GM19238 (cell line): ENCODE results near the gene PIPOX.

ENCODE experiments used
- DNase-seq: peaks from one replicate; pipeline ENCODE4 v3.0.0; 2011; ENCODE audit warnings: low spot score; ENCODE audit not compliant: insufficient read length

The PIPOX gene

DNA sequence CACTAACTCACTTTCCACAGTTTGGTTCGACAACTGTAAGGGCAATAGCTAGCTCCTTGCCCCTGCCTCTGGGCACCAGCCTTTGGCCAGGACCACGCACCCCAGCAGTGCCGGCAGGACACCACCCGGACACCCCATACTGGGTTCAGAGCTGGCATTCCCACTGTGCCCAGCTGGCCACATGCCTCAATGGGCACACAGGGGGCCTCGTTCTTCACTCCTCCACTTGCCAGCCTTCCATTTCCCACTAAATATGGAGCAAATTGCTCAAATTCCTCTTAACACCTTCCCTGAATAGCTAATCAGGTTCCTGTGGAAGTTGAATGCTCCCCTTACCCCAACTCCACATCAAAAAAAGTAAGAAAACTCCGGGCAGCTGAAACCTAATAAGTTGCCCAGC lies 52.5 kb downstream of the PIPOX start:
- no peak for DNase-seq

DNA sequence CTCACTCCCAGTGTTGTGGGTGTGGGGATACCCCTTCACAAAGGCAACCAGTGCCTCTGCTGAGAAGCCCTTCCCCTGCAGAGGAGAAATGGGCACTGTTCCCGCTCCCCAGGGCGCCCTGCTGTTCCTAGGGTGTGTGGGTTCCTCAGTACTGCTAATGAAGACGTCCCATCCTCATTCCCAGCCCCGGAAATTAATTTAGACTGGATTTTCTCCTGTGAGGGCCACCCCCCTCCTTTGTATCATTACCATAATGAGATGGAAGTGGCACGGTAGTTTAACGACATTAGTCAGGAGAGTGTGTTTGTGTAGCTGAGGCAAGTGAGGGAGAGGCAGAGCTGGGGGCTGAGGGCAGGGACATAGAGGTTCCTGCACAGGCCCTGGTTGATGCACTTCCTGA lies 53.2 kb downstream of the PIPOX start:
- no peak for DNase-seq

DNA sequence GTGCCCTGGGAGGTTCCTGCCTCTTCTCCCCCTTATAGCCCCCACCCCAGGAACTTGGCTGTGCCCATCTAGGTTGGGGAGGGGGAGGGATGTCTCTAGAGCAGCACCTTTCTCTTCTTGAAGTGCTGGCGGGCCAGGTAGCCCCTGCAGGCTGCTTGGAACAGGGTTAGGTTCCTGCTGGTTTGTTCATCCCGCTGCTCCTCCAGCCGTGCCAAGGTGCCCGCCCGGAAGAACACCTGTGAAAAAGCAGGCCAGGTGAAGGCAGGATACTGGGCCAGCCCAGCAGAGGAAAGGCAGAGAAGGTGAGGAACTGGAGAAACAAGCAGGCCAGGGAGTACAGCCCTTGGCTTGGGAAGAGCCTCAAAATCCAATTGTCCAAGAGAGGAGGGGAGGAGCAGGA lies 56.6 kb downstream of the PIPOX start:
- DNase-seq: no peak

DNA sequence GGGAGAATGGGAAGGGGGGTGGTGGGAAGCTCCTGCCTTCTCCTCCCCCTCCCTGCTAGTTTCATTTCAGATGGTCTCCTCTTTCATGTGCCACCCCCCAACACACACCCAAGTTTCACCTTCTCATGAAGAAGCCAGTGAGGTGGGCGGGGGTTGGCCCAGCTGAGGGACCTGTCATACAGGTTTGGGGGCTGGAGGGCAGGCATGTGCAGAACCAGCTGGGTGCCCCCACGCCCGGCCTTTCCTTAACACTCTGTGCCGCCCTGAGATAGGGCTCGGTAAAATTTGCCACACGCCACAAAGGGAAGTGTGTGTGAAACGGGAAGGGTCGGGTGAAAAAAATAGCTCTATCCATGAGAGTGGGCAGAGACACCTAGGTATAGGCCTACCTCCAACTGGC lies 57.4 kb downstream of the PIPOX start:
- DNase-seq: no peak

DNA sequence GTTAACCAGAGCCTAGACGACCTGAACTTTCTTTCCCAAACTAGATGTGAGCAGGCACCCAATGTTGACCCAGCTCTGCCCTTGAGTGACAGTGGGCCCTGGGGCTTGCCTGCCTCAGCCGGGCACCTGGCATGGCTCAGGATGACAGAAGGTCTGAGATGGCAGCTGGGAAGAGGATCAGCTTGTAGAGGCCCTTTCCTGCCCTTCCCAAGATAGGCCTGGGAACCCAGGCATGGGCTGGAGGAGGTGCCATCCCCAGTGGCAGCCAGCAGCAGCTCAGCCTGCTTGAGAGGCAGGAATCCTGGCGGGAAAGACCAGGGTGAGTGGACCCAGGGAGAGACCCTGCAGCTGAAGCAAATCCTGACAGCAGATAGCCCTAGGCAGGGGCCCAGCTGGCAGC lies 59.1 kb downstream of the PIPOX start:
- DNase-seq: no peak

DNA sequence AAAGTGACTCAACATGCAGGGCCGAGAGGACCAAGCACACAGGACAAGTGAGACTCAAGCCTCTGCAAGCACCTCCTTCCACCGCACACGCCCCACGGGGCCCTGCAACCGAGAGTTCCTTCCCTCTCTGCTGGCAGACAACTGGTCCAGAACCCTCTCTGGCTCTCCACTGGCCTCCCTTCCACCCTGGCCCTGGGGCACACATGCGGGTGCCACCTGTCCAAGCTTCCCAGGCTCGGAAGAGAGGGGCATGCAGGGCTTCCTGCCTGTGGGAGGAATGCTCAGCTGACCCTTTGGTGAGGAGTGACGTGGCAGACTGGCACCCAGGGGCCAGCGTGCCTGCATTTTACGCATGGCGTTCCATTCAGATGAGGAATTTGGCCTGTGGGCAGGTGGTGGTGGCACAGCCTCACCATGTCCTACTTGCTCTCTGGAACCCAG lies 59.8 kb downstream of the PIPOX start:
- DNase-seq: no peak

DNA sequence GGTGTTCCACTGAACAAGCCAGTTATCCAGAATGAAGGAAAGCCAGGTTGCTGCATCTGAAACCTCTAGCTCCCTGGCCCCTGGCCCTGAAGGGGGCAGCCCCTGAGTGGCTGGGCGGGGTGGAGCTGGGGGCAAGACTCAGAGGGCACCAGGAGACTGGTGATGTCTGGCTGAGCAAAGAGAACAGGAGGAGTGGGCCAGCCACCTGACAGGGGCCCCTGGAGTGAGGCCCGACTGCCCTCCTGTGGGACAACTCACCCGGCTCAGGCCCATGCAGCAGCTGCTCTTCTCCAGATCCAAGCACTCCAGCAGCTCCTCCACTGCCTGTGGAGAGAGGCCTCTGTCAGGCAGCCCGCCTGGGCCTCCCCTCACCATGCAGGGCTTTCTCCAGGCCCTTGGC lies 60.4 kb downstream of the PIPOX start:
- no peak for DNase-seq
